Fibroblast of villous mesenchyme (primary cell): ENCODE data around the gene CPNE2. TPM values are rescaled to one million over a fixed set of nuclear protein-coding genes. Genes with fewer than 3 reads are reported as not detected.

ENCODE experiments used
- DNase-seq: peaks from one replicate; pipeline ENCODE4 v3.0.0-alpha.2; 2010; ENCODE audit warnings: low read depth
- H3K4me3 ChIP-seq: 2 replicates; pipeline ENCODE4 v1.5.1; 2011; ENCODE audit warnings: low read depth, mild to moderate bottlenecking, low read length
- total RNA-seq: library from RNA; depleted of rRNA; stranded (reverse); fragments of >200 nt; gene quantifications from 2 replicates; pipeline ENCODE4 v1.2.3, GENCODE V29; 2012
- TF ChIP-seq, protein P1 (sequence below): IDR thresholded peaks from 2 replicates; pipeline ENCODE4 v1.5.1; 2012; ENCODE audit warnings: low read depth, mild to moderate bottlenecking, low read length; ENCODE audit not compliant: insufficient read depth

CPNE2 gene
- total RNA-seq, 1 donor, result 24.2 TPM

DNA sequence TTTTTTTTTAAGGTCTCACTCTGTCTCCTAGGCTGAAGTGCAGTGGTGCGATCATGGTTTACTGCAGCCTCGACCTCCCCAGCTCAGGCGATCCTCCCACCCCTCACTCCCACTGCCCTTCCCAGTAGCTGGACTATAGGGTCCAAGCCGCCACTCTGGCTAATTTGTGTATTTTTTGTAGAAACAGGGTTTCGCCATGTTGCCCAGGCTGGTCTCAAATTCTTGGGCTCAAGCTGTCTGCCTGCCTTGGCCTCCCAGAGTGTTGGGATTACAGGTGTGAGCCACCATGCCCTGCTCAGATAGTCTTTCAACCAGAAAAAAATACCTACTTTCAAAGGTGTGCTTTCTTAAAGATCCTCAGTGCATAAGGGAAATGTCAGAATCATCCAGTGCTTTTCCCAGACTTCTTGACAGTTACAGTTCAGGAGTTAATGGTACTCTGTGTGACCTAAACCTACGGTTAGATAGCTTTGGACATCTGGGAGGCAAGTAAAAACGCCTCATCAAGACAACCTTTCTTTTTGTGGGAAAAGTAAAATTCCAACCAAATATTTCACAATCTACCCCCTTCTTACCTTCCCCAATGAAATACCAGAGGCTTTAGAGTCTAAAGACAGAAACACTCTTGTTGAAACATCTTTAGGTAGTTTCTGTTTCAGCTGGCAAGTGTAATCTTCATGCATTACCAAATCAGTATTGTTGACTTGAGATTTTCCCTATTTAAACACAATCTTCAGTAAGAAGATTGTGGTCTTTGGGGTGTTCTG is 100.5 kb downstream of the CPNE2 start:
- peak overlapping the region; percentile 19 for H3K4me3 ChIP-seq
- peak; percentile 85 for DNase-seq
- TF ChIP-seq, protein P1, sequence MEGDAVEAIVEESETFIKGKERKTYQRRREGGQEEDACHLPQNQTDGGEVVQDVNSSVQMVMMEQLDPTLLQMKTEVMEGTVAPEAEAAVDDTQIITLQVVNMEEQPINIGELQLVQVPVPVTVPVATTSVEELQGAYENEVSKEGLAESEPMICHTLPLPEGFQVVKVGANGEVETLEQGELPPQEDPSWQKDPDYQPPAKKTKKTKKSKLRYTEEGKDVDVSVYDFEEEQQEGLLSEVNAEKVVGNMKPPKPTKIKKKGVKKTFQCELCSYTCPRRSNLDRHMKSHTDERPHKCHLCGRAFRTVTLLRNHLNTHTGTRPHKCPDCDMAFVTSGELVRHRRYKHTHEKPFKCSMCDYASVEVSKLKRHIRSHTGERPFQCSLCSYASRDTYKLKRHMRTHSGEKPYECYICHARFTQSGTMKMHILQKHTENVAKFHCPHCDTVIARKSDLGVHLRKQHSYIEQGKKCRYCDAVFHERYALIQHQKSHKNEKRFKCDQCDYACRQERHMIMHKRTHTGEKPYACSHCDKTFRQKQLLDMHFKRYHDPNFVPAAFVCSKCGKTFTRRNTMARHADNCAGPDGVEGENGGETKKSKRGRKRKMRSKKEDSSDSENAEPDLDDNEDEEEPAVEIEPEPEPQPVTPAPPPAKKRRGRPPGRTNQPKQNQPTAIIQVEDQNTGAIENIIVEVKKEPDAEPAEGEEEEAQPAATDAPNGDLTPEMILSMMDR, result no peak

DNA sequence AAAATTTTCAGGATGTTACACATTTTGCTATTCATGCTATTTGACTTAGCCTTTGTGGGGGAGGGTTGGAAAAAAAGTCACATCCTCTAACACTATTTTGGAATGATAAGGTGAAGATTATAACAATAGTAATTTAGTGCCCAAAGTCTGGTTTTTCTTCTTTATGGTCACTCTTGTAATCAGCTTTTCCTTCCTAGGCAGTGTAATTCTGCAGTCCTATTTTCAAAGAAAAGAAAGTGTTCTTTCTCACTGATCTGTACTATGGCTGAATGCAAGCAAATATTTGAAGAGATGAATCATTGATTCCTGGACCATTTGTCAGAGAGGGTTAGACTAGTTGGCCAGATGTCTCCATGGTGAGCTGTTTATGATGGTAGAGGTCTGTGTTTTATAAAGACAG is 102.1 kb downstream of the CPNE2 start:
- DNase-seq, result peak; percentile 94
- H3K4me3 ChIP-seq, result peak overlapping the region; percentile 2
- TF ChIP-seq, protein P1, result no peak

DNA sequence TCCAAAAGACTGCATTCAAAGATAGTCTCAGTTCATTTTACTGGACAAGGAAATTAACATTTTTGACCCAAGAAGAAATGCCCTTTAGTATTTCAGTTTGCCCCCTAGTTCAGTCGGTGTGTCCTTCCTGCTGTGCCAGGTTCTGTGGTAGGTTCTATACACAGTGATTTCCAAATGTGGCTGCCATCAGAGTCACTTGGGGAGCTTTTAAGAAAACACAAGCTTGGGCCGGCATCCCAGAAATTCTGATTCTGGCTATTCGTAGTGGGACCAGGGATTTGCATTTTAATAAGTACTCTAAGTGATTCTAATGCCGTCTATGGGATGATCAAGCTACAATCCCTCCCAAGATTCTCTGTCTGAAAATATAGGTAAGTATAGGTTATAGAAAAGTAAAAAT is 103.9 kb downstream of the CPNE2 start:
- no peak overlapping the region for H3K4me3 ChIP-seq
- TF ChIP-seq, protein P1, result no peak
- no peak for DNase-seq

DNA sequence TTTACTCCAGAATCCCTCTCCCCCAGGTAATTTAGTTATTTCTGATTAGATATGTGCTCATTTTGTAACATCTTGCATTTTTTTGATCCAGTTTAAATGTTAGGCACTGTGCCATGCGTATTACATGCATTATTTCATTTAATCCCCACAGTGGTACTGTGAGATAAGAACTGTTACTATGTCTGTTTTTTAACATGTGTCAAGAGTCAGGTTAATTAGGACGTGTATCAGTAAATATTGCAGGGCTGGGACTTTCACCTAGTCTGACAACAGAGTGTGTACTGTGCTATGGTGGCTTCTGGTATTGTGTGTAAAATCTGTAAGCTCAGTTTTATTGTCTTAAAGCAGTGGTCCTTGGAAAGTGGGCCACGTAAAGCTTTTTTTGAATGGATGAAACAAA is 104.4 kb downstream of the CPNE2 start:
- TF ChIP-seq, protein P1, result no peak
- no peak overlapping the region for H3K4me3 ChIP-seq
- no peak for DNase-seq

Other genes with a start within 250 kb of the CPNE2 start
- not detected in 2 replicates for gene SLC12A3, start 227.4 kb upstream of the CPNE2 start, total RNA-seq
- gene HERPUD1, start 160.4 kb upstream of the CPNE2 start, total RNA-seq, result 98.4 and 135 TPM in 2 replicates
- not detected in 2 replicates for gene CETP, start 130.6 kb upstream of the CPNE2 start, total RNA-seq
- 44.0 and 67.6 TPM in 2 replicates for gene NLRC5, start 103.0 kb upstream of the CPNE2 start, total RNA-seq
- gene PSME3IP1, start 93.5 kb downstream of the CPNE2 start, total RNA-seq, result 59.3 and 71.2 TPM in 2 replicates
- 51.2 and 64.8 TPM in 2 replicates for gene RSPRY1, start 93.7 kb downstream of the CPNE2 start, total RNA-seq
- 91.2 and 134 TPM in 2 replicates for gene ARL2BP, start 152.7 kb downstream of the CPNE2 start, total RNA-seq
- under 0.01 TPM in 1 of 2 replicates, not detected in the other for gene PLLP, start 192.1 kb downstream of the CPNE2 start, total RNA-seq